ENCODE results near the gene SH2B3.

- TF ChIP-seq POLR2A (IDR thresholded peaks at IDR 0.05; ENCODE audit: low read length): no peak
- no peak for TF ChIP-seq GATA1 (IDR thresholded peaks at IDR 0.05; ENCODE audit: low read depth, low read length)
These were observed 83.1 kb downstream of the SH2B3 start for GRCh38 chr12:111488798-111489197.
